SK-N-SH (cell line): ENCODE results near the gene UBFD1.

Experiments
- EP300 ChIP-seq, 2 experiments: IDR thresholded peaks; 2 replicates each; pipeline versions ENCODE4 v1.4.0 to v1.6.1; 2012; ENCODE audit warnings: borderline replicate concordance in 1 of 2, low read depth in 1 of 2, low read length in 1 of 2
- EZH2phosphoT487 ChIP-seq: fragments of 200-600 bp; sonication (generic); IDR thresholded peaks from 2 replicates; pipeline ENCODE4 v1.6.1; 2017; ENCODE audit warnings: low read depth, mixed run types, mild to moderate bottlenecking, antibody characterized with exemption, moderate library complexity, borderline replicate concordance
- FOXJ3 ChIP-seq: sonication (generic); formaldehyde crosslinking; IDR thresholded peaks from 2 replicates; pipeline ENCODE4 v1.5.1; 2020; ENCODE audit warnings: mild to moderate bottlenecking, missing genetic modification reagents
- GABPA ChIP-seq: IDR thresholded peaks from 2 replicates; pipeline ENCODE4 v1.4.0; 2012; ENCODE audit warnings: low read depth, mild to moderate bottlenecking
- JUND ChIP-seq: IDR thresholded peaks from 2 replicates; pipeline ENCODE4 v1.4.0; 2012
- MXI1 ChIP-seq: IDR thresholded peaks from 2 replicates; pipeline ENCODE4 v1.6.1; 2012; ENCODE audit warnings: mild to moderate bottlenecking, low read depth, low read length, improper control_type of control experiment
- NFIC ChIP-seq: IDR thresholded peaks from 2 replicates; pipeline ENCODE4 v1.4.0; 2012; ENCODE audit warnings: borderline replicate concordance
- POLR2AphosphoS5 ChIP-seq: IDR thresholded peaks from 2 replicates; pipeline ENCODE4 v1.6.1; 2012; ENCODE audit warnings: low read depth, low read length
- SIN3A ChIP-seq: IDR thresholded peaks from 2 replicates; pipeline ENCODE4 v1.6.1; 2012; ENCODE audit warnings: low read depth, mild to moderate bottlenecking, low read length, moderate library complexity, borderline replicate concordance
- TAF1 ChIP-seq: IDR thresholded peaks from 2 replicates; pipeline ENCODE4 v1.6.1; 2012; ENCODE audit warnings: low read depth, mild to moderate bottlenecking, low read length, moderate library complexity, borderline replicate concordance
- TF ChIP-seq, protein P1 (sequence below): IDR thresholded peaks from 2 replicates; pipeline ENCODE4 v1.4.0; 2012; ENCODE audit warnings: low read depth
- TF ChIP-seq, protein P2 (sequence below): fragments of 200-600 bp; sonication (generic); IDR thresholded peaks from 2 replicates; pipeline ENCODE4 v1.6.1; 2017; ENCODE audit warnings: antibody characterized with exemption, mild to moderate bottlenecking, moderate library complexity
- TF ChIP-seq, protein P3 (sequence below): IDR thresholded peaks from 2 replicates; pipeline ENCODE4 v1.6.1; 2012; ENCODE audit warnings: mild to moderate bottlenecking, low read depth, low read length, moderate library complexity
- TF ChIP-seq, protein P4 (sequence below): fragments of 150-350 bp; IDR thresholded peaks from 2 replicates; pipeline ENCODE4 v1.6.1; 2017; ENCODE audit warnings: antibody characterized with exemption, low read length, low read depth, borderline replicate concordance

DNA sequence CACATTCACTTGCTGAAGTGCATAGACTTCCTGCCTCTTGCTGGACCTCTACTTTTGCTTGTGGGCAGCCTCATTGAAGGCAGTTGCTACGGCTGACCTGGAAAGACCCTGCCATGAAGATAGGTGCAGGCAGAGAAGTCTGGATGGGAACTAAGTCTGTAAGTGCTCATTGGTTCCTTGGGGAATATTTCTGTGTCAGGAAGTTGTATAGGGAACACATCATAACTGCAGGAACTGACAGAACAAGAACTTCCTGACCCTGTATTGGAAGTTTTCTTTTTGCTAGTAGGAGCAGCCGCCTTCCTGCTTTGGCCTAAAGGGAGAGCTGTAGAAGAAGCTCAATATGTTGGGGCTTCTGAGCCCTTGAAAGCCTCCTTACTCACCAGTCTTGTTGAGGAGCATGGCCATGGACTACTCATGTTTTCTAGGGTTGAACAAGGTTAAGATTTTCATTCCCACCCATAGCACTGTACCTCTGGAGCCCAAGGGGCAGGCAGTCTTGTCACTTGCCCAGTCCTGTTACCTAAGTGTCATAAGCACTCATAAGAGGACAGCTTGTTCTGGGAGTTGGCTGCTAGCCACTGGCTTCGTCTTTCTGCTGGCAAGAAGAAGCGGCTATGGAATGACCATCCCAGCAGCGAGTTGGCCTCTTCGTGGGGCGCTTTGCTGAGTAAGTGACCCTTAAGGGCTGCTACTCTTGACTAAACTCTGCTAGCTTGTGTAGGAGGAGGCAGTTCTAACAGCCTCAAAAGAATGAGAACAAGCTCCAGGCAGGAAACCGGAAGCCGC, 7.2 kb downstream of the UBFD1 start:
- TF ChIP-seq, protein P1, sequence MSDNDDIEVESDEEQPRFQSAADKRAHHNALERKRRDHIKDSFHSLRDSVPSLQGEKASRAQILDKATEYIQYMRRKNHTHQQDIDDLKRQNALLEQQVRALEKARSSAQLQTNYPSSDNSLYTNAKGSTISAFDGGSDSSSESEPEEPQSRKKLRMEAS: no peak
- no peak for TF ChIP-seq NFIC
- TF ChIP-seq, protein P2, sequence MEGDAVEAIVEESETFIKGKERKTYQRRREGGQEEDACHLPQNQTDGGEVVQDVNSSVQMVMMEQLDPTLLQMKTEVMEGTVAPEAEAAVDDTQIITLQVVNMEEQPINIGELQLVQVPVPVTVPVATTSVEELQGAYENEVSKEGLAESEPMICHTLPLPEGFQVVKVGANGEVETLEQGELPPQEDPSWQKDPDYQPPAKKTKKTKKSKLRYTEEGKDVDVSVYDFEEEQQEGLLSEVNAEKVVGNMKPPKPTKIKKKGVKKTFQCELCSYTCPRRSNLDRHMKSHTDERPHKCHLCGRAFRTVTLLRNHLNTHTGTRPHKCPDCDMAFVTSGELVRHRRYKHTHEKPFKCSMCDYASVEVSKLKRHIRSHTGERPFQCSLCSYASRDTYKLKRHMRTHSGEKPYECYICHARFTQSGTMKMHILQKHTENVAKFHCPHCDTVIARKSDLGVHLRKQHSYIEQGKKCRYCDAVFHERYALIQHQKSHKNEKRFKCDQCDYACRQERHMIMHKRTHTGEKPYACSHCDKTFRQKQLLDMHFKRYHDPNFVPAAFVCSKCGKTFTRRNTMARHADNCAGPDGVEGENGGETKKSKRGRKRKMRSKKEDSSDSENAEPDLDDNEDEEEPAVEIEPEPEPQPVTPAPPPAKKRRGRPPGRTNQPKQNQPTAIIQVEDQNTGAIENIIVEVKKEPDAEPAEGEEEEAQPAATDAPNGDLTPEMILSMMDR: no peak
- TF ChIP-seq, protein P3, sequence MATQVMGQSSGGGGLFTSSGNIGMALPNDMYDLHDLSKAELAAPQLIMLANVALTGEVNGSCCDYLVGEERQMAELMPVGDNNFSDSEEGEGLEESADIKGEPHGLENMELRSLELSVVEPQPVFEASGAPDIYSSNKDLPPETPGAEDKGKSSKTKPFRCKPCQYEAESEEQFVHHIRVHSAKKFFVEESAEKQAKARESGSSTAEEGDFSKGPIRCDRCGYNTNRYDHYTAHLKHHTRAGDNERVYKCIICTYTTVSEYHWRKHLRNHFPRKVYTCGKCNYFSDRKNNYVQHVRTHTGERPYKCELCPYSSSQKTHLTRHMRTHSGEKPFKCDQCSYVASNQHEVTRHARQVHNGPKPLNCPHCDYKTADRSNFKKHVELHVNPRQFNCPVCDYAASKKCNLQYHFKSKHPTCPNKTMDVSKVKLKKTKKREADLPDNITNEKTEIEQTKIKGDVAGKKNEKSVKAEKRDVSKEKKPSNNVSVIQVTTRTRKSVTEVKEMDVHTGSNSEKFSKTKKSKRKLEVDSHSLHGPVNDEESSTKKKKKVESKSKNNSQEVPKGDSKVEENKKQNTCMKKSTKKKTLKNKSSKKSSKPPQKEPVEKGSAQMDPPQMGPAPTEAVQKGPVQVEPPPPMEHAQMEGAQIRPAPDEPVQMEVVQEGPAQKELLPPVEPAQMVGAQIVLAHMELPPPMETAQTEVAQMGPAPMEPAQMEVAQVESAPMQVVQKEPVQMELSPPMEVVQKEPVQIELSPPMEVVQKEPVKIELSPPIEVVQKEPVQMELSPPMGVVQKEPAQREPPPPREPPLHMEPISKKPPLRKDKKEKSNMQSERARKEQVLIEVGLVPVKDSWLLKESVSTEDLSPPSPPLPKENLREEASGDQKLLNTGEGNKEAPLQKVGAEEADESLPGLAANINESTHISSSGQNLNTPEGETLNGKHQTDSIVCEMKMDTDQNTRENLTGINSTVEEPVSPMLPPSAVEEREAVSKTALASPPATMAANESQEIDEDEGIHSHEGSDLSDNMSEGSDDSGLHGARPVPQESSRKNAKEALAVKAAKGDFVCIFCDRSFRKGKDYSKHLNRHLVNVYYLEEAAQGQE: no peak
- no peak for TF ChIP-seq MXI1
- TF ChIP-seq EZH2phosphoT487: no peak
- TF ChIP-seq GABPA: no peak
- no peak for TF ChIP-seq SIN3A
- TF ChIP-seq JUND: no peak
- no peak for TF ChIP-seq FOXJ3 (CRISPR knock-in tag)
- no peak for TF ChIP-seq EP300 (IDR thresholded peaks at IDR 0.05; ENCODE audit: borderline replicate concordance in 1 of 2, low read depth in 1 of 2, low read length in 1 of 2)
- no peak for TF ChIP-seq POLR2AphosphoS5
- TF ChIP-seq, protein P4, sequence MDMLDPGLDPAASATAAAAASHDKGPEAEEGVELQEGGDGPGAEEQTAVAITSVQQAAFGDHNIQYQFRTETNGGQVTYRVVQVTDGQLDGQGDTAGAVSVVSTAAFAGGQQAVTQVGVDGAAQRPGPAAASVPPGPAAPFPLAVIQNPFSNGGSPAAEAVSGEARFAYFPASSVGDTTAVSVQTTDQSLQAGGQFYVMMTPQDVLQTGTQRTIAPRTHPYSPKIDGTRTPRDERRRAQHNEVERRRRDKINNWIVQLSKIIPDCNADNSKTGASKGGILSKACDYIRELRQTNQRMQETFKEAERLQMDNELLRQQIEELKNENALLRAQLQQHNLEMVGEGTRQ: no peak
- no peak for TF ChIP-seq TAF1
